Central memory CD8-positive, alpha-beta T cell (primary cell): ENCODE data around the gene ITPR3.
A peak's percentile ranks its signal among the peaks of the same experiment; 100 is the strongest.

Source experiments
- ATAC-seq: fragments of 150-1000 bp; cut with Tn5 transposase; replicated peaks from 2 replicates; pipeline ENCODE4 v1.10.0; 2022; ENCODE audit warnings: mild to moderate bottlenecking, moderate FRiP score, moderate number of reproducible peaks; ENCODE audit not compliant: poor library complexity, severe bottlenecking; ENCODE audit errors: extremely low read depth
- DNase-seq, 2 donors: peaks; one replicate each; pipeline ENCODE4 v3.0.0; 2021; ENCODE audit warnings: low spot score in 2 of 2
- H3K27ac Mint-ChIP-seq: one replicate; pipeline ENCODE4 v1.8.0; 2022; ENCODE audit warnings: low read depth, mild to moderate bottlenecking, moderate library complexity, mixed read lengths
- H3K27me3 Mint-ChIP-seq: one replicate; pipeline ENCODE4 v1.8.0; 2022; ENCODE audit warnings: mixed read lengths
- H3K36me3 Mint-ChIP-seq: one replicate; pipeline ENCODE4 v1.8.0; 2022; ENCODE audit warnings: mild to moderate bottlenecking, moderate library complexity, mixed read lengths; ENCODE audit not compliant: insufficient read depth
- H3K4me1 Mint-ChIP-seq: one replicate; pipeline ENCODE4 v1.8.0; 2022; ENCODE audit warnings: mixed read lengths
- H3K4me3 Mint-ChIP-seq: one replicate; pipeline ENCODE4 v1.8.0; 2022; ENCODE audit warnings: mild to moderate bottlenecking, moderate library complexity, mixed read lengths
- H3K9me3 Mint-ChIP-seq: one replicate; pipeline ENCODE4 v1.8.0; 2022; ENCODE audit warnings: mixed read lengths

ITPR3 gene

GRCh38 chr6:33609528-33609927 is 11.6 kb upstream of the ITPR3 start:
- Mint-ChIP-seq H3K4me1 (peaks cover 6% of the 10 kb centered on the region), H3K27ac (no peak overlapping the region), H3K27me3 (no peaks in the 10 kb centered on the region), H3K9me3 (no peaks in the 10 kb centered on the region), H3K36me3 (no peaks in the 10 kb centered on the region), H3K4me3 (no peak overlapping the region)
- no peak for ATAC-seq
- DNase-seq, result no peak

- H3K4me3 Mint-ChIP-seq, result no peak overlapping the region
- H3K9me3 Mint-ChIP-seq, result no peaks in the 10 kb centered on the region
- H3K27ac Mint-ChIP-seq, result no peak overlapping the region
- no peaks in the 10 kb centered on the region for H3K36me3 Mint-ChIP-seq
- H3K27me3 Mint-ChIP-seq, result no peaks in the 10 kb centered on the region
- DNase-seq, result no peak
- ATAC-seq, result no peak
- H3K4me1 Mint-ChIP-seq, result peaks cover 6% of the 10 kb centered on the region
Measured at GRCh38 chr6:33610067-33610466, 11.1 kb upstream of the ITPR3 start.

GRCh38 chr6:33610779-33611732 is 10.1 kb upstream of the ITPR3 start:
- Mint-ChIP-seq H3K36me3 (no peaks in the 10 kb centered on the region), H3K27ac (no peak overlapping the region), H3K9me3 (no peaks in the 10 kb centered on the region), H3K4me1 (peaks cover 6% of the 10 kb centered on the region), H3K4me3 (no peak overlapping the region), H3K27me3 (no peaks in the 10 kb centered on the region)
- ATAC-seq (no peak), DNase-seq (no peak)

DNA sequence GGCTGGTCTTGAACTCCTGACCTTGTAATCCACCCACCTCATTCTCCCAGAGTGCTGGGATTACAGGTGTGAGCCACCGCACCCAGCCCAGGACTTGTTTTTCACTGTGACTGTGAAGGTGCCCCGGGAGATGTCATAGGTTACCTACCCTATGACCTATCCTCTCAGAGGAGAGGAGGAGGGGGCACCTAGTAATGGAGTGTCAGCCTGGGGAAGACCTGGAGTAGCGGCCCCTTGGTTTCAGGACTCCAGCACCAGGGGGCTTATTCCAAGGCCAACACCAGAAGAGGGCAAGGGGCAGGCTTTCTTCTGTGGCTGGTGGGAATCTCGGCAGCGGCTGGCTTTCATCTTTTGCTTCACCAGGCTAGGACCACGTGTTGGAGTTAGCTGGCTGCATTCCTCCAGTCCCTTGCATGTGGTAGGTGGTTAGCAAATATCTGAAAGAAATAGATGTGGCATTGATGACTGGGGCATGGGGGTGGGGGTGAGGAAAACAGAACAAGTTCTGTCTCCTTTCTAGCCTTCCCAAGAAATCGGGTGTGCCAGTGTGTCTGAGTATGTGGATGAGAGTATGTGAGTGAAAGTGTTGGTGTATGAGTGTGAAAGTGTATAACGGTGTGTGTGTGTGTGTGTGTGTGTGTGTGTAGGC is 7.9 kb upstream of the ITPR3 start:
- Mint-ChIP-seq H3K9me3 (no peaks in the 10 kb centered on the region), H3K36me3 (peaks cover 3% of the 10 kb centered on the region), H3K27me3 (no peaks in the 10 kb centered on the region), H3K4me3 (no peak overlapping the region), H3K27ac (peak overlapping the region; percentile 4), H3K4me1 (peaks cover 19% of the 10 kb centered on the region)
- DNase-seq, result no peak
- ATAC-seq, result no peak

DNA sequence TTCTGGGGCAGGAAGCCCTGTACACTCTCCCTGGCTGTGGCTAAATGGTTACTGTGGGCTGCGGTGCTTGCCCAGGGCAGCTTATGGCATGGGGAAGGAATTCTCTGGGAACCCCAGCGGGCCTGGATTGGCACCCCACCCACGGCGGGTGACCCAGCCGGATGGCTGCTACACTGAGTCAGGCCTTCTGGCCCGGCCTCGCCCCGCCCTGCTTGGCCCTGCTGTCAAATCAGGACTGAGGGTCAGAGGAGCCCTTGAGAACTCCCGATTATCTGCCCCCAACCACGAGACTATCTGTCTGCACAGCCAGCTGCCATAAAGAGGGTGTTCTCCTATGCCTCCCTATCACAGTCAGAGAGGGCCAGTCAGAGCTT is 7.3 kb upstream of the ITPR3 start:
- peaks cover 3% of the 10 kb centered on the region for H3K36me3 Mint-ChIP-seq
- ATAC-seq (no peak), DNase-seq (no peak)
- H3K27ac Mint-ChIP-seq, result peak overlapping the region; percentile 4
- H3K27me3 Mint-ChIP-seq, result no peaks in the 10 kb centered on the region
- no peak overlapping the region for H3K4me3 Mint-ChIP-seq
- H3K4me1 Mint-ChIP-seq, result peaks cover 24% of the 10 kb centered on the region
- no peaks in the 10 kb centered on the region for H3K9me3 Mint-ChIP-seq

GRCh38 chr6:33616113-33616512 is 5.0 kb upstream of the ITPR3 start:
- H3K27me3 Mint-ChIP-seq, result no peaks in the 10 kb centered on the region
- H3K4me3 Mint-ChIP-seq, result no peak overlapping the region
- peaks cover 5% of the 10 kb centered on the region for H3K36me3 Mint-ChIP-seq
- H3K9me3 Mint-ChIP-seq, result no peaks in the 10 kb centered on the region
- DNase-seq (no peak), ATAC-seq (no peak)
- H3K4me1 Mint-ChIP-seq, result peaks cover 42% of the 10 kb centered on the region
- peak overlapping the region; percentile 82 for H3K27ac Mint-ChIP-seq

DNA sequence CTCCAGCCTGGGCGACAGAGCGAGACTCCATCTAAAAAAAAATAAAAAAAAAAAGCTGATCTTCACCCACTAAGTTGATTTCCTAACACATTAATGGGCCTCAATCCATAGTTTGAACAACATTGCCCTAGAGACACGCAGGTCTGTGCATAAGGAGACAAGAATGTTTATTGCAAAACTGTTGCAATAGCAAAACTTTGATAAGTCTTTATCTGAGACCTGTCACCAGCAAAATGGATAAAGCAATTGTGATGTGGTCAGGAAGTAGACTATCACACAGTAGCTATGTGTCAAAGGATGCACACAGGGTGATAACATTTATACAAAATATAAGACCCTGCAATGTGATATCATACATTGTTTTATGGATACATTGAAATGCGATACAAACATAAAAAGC is 4.2 kb upstream of the ITPR3 start:
- Mint-ChIP-seq H3K27ac (peak overlapping the region; percentile 82), H3K4me3 (peak overlapping the region; percentile 53), H3K27me3 (no peaks in the 10 kb centered on the region), H3K4me1 (peaks cover 43% of the 10 kb centered on the region), H3K36me3 (peaks cover 5% of the 10 kb centered on the region), H3K9me3 (no peaks in the 10 kb centered on the region)
- no peak for DNase-seq
- ATAC-seq, result peak; percentile 45

DNA sequence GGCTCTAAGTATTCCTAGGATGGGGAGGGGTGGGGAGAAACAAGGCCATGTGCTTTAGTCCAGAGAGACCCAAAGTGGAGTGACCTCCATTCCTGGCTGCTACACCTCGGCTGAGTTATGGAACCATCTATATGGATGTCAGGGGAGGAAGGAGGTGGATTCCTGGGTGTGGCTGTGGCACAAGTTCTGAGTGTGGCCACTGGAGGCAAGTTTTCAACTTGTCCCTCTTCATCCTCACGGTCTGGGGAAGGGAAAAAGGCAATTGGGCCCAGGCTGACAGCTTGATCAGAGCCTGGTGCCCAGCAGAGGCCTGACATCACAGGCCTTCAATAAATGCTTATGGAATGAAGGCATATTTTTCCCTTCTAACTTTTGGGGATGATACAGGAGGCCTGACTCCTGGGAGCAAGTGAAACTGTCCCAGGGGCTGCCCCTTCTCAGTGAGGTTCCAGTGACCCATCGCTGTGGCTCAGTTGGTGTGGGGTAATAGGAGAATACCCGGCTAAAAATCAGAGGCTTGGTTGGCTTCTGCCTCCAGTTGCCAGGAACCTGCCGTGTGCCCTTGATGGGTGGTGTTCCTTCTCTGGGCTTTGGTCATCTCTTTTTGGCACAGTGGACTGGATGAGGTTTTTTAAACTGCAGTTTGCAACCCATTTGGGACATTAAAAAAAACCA is 1.8 kb upstream of the ITPR3 start:
- Mint-ChIP-seq H3K9me3 (no peaks in the 10 kb centered on the region), H3K4me3 (peak overlapping the region; percentile 87), H3K27me3 (no peaks in the 10 kb centered on the region), H3K36me3 (peaks cover 8% of the 10 kb centered on the region), H3K27ac (peak overlapping the region; percentile 97), H3K4me1 (peaks cover 61% of the 10 kb centered on the region)
- ATAC-seq, result no peak
- no peak for DNase-seq

- H3K9me3 Mint-ChIP-seq, result no peaks in the 10 kb centered on the region
- H3K4me3 Mint-ChIP-seq, result peak overlapping the region; percentile 87
- H3K27ac Mint-ChIP-seq, result peak overlapping the region; percentile 97
- DNase-seq, result peak in 1 of 2 donors; percentile 22
- H3K4me1 Mint-ChIP-seq, result peaks cover 71% of the 10 kb centered on the region
- H3K36me3 Mint-ChIP-seq, result peaks cover 9% of the 10 kb centered on the region
- no peaks in the 10 kb centered on the region for H3K27me3 Mint-ChIP-seq
- no peak for ATAC-seq
Measured at GRCh38 chr6:33620158-33620855, 815 bp upstream of the ITPR3 start.

DNA sequence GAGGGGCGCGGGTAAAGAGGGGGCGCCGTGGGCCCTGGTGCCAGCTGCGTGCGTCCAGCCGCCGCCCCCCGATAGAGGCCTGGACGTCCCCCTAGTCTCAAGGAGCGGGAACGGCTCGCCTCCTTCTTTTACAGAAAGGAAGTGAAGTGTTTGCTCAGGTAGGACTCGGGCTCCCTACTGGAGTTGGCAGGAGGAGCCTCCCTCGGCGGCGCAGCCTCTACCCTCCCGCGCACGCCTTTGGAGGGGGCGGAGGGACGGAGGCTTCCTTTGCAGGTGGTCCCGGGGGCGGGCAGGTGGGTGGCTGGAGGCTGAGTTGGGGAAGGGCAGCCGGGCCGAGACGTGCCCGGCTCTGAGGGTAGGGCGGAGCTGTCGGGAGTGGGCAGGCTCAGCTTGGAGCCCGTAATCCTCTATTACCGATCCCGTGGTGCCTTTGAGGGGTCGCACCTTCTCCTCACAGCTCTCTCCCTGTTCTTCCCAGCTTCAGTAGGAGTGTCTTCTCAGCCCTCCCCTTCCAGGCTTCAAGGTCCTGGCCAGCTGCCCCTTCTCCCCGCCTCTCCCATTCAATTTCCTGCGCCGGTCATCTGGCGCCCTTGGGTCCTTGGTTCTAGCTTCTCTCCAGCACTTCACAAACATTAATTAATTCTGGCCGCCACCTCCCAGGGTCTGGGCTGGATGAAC is 728 bp downstream of the ITPR3 start:
- peaks cover 67% of the 10 kb centered on the region for H3K4me1 Mint-ChIP-seq

GRCh38 chr6:33622456-33623431 is 1.6 kb downstream of the ITPR3 start:
- Mint-ChIP-seq H3K9me3 (no peaks in the 10 kb centered on the region), H3K4me1 (peaks cover 68% of the 10 kb centered on the region), H3K36me3 (peaks cover 12% of the 10 kb centered on the region), H3K27ac (peak overlapping the region; percentile 91), H3K27me3 (no peaks in the 10 kb centered on the region), H3K4me3 (peak overlapping the region; percentile 87)
- no peak for DNase-seq
- ATAC-seq, result no peak

More for the DNA sequence above, 728 bp downstream of the ITPR3 start:
- peak; percentile 20 for ATAC-seq
- Mint-ChIP-seq H3K4me3 (peak overlapping the region; percentile 87), H3K27ac (peak overlapping the region; percentile 91), H3K36me3 (peaks cover 11% of the 10 kb centered on the region), H3K9me3 (no peaks in the 10 kb centered on the region), H3K27me3 (no peaks in the 10 kb centered on the region)
- no peak for DNase-seq
